ENCODE data around the gene AKR7A3.

- no peak for TF ChIP-seq POLR2A (IDR thresholded peaks at IDR 0.05)
- no peak for TF ChIP-seq CTCF (IDR thresholded peaks at IDR 0.05)
- TF ChIP-seq EP300 (IDR thresholded peaks at IDR 0.05) = no peak
Observed at GRCh38 chr1:19321071-19321470, 32.5 kb upstream of the AKR7A3 start.

All from tibial nerve (tissue), 4 donors.